Natural killer cell (primary cell): Measurements from ENCODE around the gene MCEMP1. TPM values are rescaled to one million over a fixed set of nuclear protein-coding genes. Genes with fewer than 3 reads are reported as not detected.

Source experiments
- ATAC-seq, 3 donors: fragments of 150-1000 bp in 2 of 3; fragments of 200-7000 bp in 1 of 3; cut with Tn5 transposase; 1 replicate in 1 of 3; 2 replicates in 2 of 3; pipeline ENCODE4 v1.10.0; 2021; ENCODE audit warnings: mild to moderate bottlenecking in 2 of 3, moderate library complexity in 2 of 3
- DNase-seq, 2 donors: peaks; one replicate each; pipeline versions ENCODE4 v3.0.0 to v3.0.0-alpha.2; 2013 to 2021; ENCODE audit warnings: mixed read lengths in 1 of 2
- H3K27ac ChIP-seq: one replicate; pipeline ENCODE4 v1.5.1; 2013; ENCODE audit warnings: mild to moderate bottlenecking, low read length
- H3K27me3 ChIP-seq: one replicate; pipeline ENCODE4 v1.6.1; 2013; ENCODE audit warnings: low read length; ENCODE audit not compliant: control insufficient read depth, insufficient read depth
- H3K36me3 ChIP-seq: one replicate; pipeline ENCODE4 v1.6.1; 2013; ENCODE audit warnings: low read length; ENCODE audit not compliant: control insufficient read depth, insufficient read depth
- H3K4me1 ChIP-seq: one replicate; pipeline ENCODE4 v1.6.1; 2013; ENCODE audit warnings: low read length; ENCODE audit not compliant: control insufficient read depth, insufficient read depth
- H3K4me3 ChIP-seq: one replicate; pipeline ENCODE4 v1.5.1; 2013; ENCODE audit warnings: low read length
- H3K9me3 ChIP-seq: one replicate; pipeline ENCODE4 v1.6.1; 2013; ENCODE audit warnings: low read length; ENCODE audit not compliant: control insufficient read depth, insufficient read depth
- H3K27ac Mint-ChIP-seq, 2 donors: one replicate each; pipeline ENCODE4 v1.8.0; 2022; ENCODE audit warnings: mild to moderate bottlenecking in 2 of 2, mixed read lengths in 2 of 2, moderate library complexity in 1 of 2
- H3K27me3 Mint-ChIP-seq, 2 donors: one replicate each; pipeline ENCODE4 v1.8.0; 2022; ENCODE audit warnings: low read depth in 2 of 2, mixed read lengths in 2 of 2
- H3K36me3 Mint-ChIP-seq: one replicate; pipeline ENCODE4 v1.8.0; 2022; ENCODE audit warnings: mixed read lengths
- H3K4me1 Mint-ChIP-seq, 2 donors: one replicate each; pipeline ENCODE4 v1.8.0; 2022; ENCODE audit warnings: mixed read lengths in 2 of 2
- H3K4me3 Mint-ChIP-seq: one replicate; pipeline ENCODE4 v1.8.0; 2022; ENCODE audit warnings: mild to moderate bottlenecking, moderate library complexity, mixed read lengths
- H3K9me3 Mint-ChIP-seq, 2 donors: one replicate each; pipeline ENCODE4 v1.8.0; 2022; ENCODE audit warnings: mixed read lengths in 2 of 2
- CTCF ChIP-seq: fragments of 200-600 bp; IDR thresholded peaks from one replicate; pipeline ENCODE4 v1.8.0; 2022; ENCODE audit warnings: antibody characterized with exemption
- WGBS: methylation state at CpG from one replicate; pipeline ENCODE4 v1.1.7; 2013; ENCODE audit warnings: missing lambda C conversion rate; ENCODE audit not compliant: insufficient coverage; 5-methylcytosine and 5-hydroxymethylcytosine counted together
- intact Hi-C: fragments of 100-400 bp; cut with micrococcal nuclease; formaldehyde crosslinking; loops from one replicate; pipeline ENCODE4 v1.14.2; 2022
- total RNA-seq, 4 donors: library from RNA; stranded (reverse); fragments of 120-200 nt in 1 of 4; gene quantifications; one replicate each; pipeline versions ENCODE4 v1.2.3 to v1.2.4, GENCODE V29; 2013 to 2022

Gene MCEMP1
- total RNA-seq, 3 donors from 2014 or later (not counting 1 experiment from before 2014, with no cell fraction given), result 0.59 to 4.8 (median 1.8) TPM

- H3K27me3 Mint-ChIP-seq, result no peaks in the 10 kb centered on the region
- H3K27me3 ChIP-seq, result no peaks in the 10 kb centered on the region
- H3K36me3 Mint-ChIP-seq, result no peaks in the 10 kb centered on the region
- H3K9me3 Mint-ChIP-seq, result no peaks in the 10 kb centered on the region
- H3K36me3 ChIP-seq, result peaks cover 18% of the 10 kb centered on the region
- under 1% methylated on average over 40 of the region's 40 CpGs for WGBS
- H3K4me1 ChIP-seq, result peaks cover 30% of the 10 kb centered on the region
- peak within 1 kb of the TSS; percentile 87 for H3K27ac ChIP-seq
- intact Hi-C loops, result loop anchor here (10.0 kb wide), 1 partner anchor 55 kb away; the partner anchor contains the start of gene TRAPPC5
- H3K27ac Mint-ChIP-seq, result peak within 1 kb of the TSS; percentile 99
- H3K4me3 Mint-ChIP-seq, result peak within 1 kb of the TSS; percentile 100
- peak within 1 kb of the TSS; percentile 90 for H3K4me3 ChIP-seq
- peak; percentile 96 for ATAC-seq
- TF ChIP-seq CTCF, result no peak
- peaks cover 29 to 58% of the 10 kb centered on the region in 2 donors for H3K4me1 Mint-ChIP-seq
- H3K9me3 ChIP-seq, result no peaks in the 10 kb centered on the region
- DNase-seq, result peak; percentile 94 to 98
Observed at GRCh38 chr19:7629347-7630054, 47.4 kb upstream of the MCEMP1 start, which contains the start of the genes PET100 and XAB2. Gene PET100 (plus strand): TSS chr19:7629793. CDS start chr19:7629834, 41 bp downstream. Gene XAB2 (minus strand): TSS chr19:7629545. CDS start chr19:7629527, 18 bp downstream.

- Mint-ChIP-seq H3K9me3 (no peaks in the 10 kb centered on the region), H3K27me3 (no peaks in the 10 kb centered on the region), H3K27ac (no peak overlapping the region), H3K36me3 (no peaks in the 10 kb centered on the region), H3K4me3 (no peak overlapping the region), H3K4me1 (peaks cover 29 to 68% of the 10 kb centered on the region in 2 donors)
- ATAC-seq (no peak), DNase-seq (no peak)
- Histone ChIP-seq H3K27me3 (no peaks in the 10 kb centered on the region), H3K4me1 (peaks cover 39% of the 10 kb centered on the region), H3K36me3 (peaks cover 7% of the 10 kb centered on the region), H3K9me3 (no peaks in the 10 kb centered on the region), H3K4me3 (no peak overlapping the region), H3K27ac (no peak overlapping the region)
- TF ChIP-seq CTCF, result no peak
- intact Hi-C loops, result loop anchor here (10.0 kb wide), 1 partner anchor 53 kb away; the partner anchor contains the start of gene TRAPPC5
- 98% methylated on average over 12 of the region's 12 CpGs for WGBS
Observed at GRCh38 chr19:7631577-7631976, 45.3 kb upstream of the MCEMP1 start.

GRCh38 chr19:7632340-7633203, 44.3 kb upstream of the MCEMP1 start:
- H3K27me3 ChIP-seq, result no peaks in the 10 kb centered on the region
- DNase-seq (no peak), ATAC-seq (no peak)
- H3K27ac ChIP-seq, result no peak overlapping the region
- Mint-ChIP-seq H3K36me3 (no peaks in the 10 kb centered on the region), H3K4me3 (peak overlapping the region; percentile 56), H3K27me3 (no peaks in the 10 kb centered on the region), H3K9me3 (no peaks in the 10 kb centered on the region), H3K27ac (peak overlapping the region in 1 of 2 donors; percentile 94), H3K4me1 (peaks cover 32 to 64% of the 10 kb centered on the region in 2 donors)
- no peaks in the 10 kb centered on the region for H3K9me3 ChIP-seq
- TF ChIP-seq CTCF, result no peak
- peaks cover 2% of the 10 kb centered on the region for H3K36me3 ChIP-seq
- 97% methylated on average over 40 of the region's 40 CpGs for WGBS
- intact Hi-C loops, result loop anchor here (10.0 kb wide), 1 partner anchor 52 kb away; the partner anchor contains the start of gene TRAPPC5
- peaks cover 45% of the 10 kb centered on the region for H3K4me1 ChIP-seq
- no peak overlapping the region for H3K4me3 ChIP-seq
